DOHH2 (cell line): ENCODE measurements around the gene KLHDC9.

Source experiments
- H3F3A ChIP-seq: fragments of 200-600 bp; sonication (generic), shearing (Covaris generic); 2 replicates; pipeline ENCODE4 v1.6.0; 2016; ENCODE audit warnings: antibody characterized with exemption, mild to moderate bottlenecking; ENCODE audit not compliant: control insufficient read depth, insufficient read depth
- H3K27ac ChIP-seq: fragments of 200-600 bp; sonication (generic); 2 replicates; pipeline ENCODE4 v1.5.1; 2014; ENCODE audit warnings: low read depth, mild to moderate bottlenecking, low read length, moderate library complexity
- H3K27me3 ChIP-seq: fragments of 200-600 bp; sonication (generic); 2 replicates; pipeline ENCODE4 v1.6.1; 2014; ENCODE audit warnings: mild to moderate bottlenecking, low read length, mixed read lengths; ENCODE audit not compliant: control insufficient read depth
- H3K36me3 ChIP-seq: fragments of 200-600 bp; sonication (generic); 2 replicates; pipeline ENCODE4 v1.6.1; 2014; ENCODE audit warnings: mild to moderate bottlenecking, low read length, moderate library complexity, mixed read lengths; ENCODE audit not compliant: control insufficient read depth
- H3K4me1 ChIP-seq: fragments of 200-600 bp; sonication (generic); 2 replicates; pipeline ENCODE4 v1.6.1; 2014; ENCODE audit warnings: mild to moderate bottlenecking, low read length, mixed read lengths; ENCODE audit not compliant: control insufficient read depth
- H3K4me2 ChIP-seq: fragments of 200-600 bp; sonication (generic); 2 replicates; pipeline ENCODE4 v1.6.0; 2014; ENCODE audit warnings: mild to moderate bottlenecking, low read length, moderate library complexity
- H3K4me3 ChIP-seq: fragments of 200-600 bp; sonication (generic); 2 replicates; pipeline ENCODE4 v1.5.1; 2014; ENCODE audit warnings: mild to moderate bottlenecking, low read length, mixed read lengths
- H3K79me2 ChIP-seq: fragments of 200-600 bp; sonication (generic); 2 replicates; pipeline ENCODE4 v1.6.1; 2014; ENCODE audit warnings: mild to moderate bottlenecking, low read length, mixed read lengths; ENCODE audit not compliant: control insufficient read depth
- H3K9me2 ChIP-seq: fragments of 200-600 bp; sonication (generic); replicated peaks from 2 replicates; pipeline ENCODE4 v1.6.1; 2014; ENCODE audit warnings: mild to moderate bottlenecking, low read length, mixed read lengths; ENCODE audit not compliant: control insufficient read depth
- H3K9me3 ChIP-seq: fragments of 200-600 bp; sonication (generic); 2 replicates; pipeline ENCODE4 v1.6.1; 2014; ENCODE audit warnings: antibody characterized with exemption, low read length, mixed read lengths; ENCODE audit not compliant: control insufficient read depth, insufficient read depth
- H4K20me1 ChIP-seq: fragments of 200-600 bp; sonication (generic); 2 replicates; pipeline ENCODE4 v1.6.0; 2014; ENCODE audit warnings: low read depth, mild to moderate bottlenecking, antibody characterized with exemption, low read length, moderate library complexity; ENCODE audit not compliant: control insufficient read depth, insufficient read depth
- EZH2phosphoT487 ChIP-seq: fragments of 200-600 bp; sonication (generic); IDR thresholded peaks from 2 replicates; pipeline ENCODE4 v1.6.1; 2017; ENCODE audit warnings: borderline replicate concordance, mild to moderate bottlenecking, antibody characterized with exemption, low read length, moderate library complexity, mixed read lengths
- TF ChIP-seq, protein P1 (sequence below): fragments of 200-600 bp; sonication (generic); IDR thresholded peaks from one replicate; pipeline ENCODE4 v1.5.1; 2014; ENCODE audit warnings: antibody characterized with exemption, mild to moderate bottlenecking, low read depth, low read length; ENCODE audit not compliant: poor library complexity, severe bottlenecking

KLHDC9 gene

DNA sequence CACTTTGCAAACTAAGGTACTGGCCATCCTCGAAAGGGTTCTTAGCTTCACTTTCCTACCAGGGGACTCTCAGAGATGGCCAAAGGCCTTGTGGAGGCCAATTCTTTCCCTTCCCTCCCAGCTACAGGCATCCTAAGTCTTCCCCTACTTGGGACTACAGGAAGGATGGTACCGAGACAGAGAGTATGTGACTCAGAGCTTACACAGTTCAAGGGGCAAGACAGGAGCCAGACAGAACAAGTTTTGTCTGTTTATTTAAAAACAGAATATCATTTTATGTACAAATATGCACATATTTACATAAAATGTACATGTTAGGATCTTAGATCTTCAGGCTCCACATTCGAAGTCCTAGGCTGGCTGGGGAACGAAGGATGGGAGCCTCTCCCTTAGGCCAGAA, 27.4 kb upstream of the KLHDC9 start:
- TF ChIP-seq, protein P1, sequence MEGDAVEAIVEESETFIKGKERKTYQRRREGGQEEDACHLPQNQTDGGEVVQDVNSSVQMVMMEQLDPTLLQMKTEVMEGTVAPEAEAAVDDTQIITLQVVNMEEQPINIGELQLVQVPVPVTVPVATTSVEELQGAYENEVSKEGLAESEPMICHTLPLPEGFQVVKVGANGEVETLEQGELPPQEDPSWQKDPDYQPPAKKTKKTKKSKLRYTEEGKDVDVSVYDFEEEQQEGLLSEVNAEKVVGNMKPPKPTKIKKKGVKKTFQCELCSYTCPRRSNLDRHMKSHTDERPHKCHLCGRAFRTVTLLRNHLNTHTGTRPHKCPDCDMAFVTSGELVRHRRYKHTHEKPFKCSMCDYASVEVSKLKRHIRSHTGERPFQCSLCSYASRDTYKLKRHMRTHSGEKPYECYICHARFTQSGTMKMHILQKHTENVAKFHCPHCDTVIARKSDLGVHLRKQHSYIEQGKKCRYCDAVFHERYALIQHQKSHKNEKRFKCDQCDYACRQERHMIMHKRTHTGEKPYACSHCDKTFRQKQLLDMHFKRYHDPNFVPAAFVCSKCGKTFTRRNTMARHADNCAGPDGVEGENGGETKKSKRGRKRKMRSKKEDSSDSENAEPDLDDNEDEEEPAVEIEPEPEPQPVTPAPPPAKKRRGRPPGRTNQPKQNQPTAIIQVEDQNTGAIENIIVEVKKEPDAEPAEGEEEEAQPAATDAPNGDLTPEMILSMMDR, result no peak
- no peak for TF ChIP-seq EZH2phosphoT487
- H3K4me2 ChIP-seq, result no peak overlapping the region
- H3K4me3 ChIP-seq, result no peak overlapping the region
- H3K9me3 ChIP-seq, result no peaks in the 10 kb centered on the region
- H3F3A ChIP-seq, result peaks cover 2% of the 10 kb centered on the region; the same call in 1 of the 2 replicates
- H3K27me3 ChIP-seq, result no peaks in the 10 kb centered on the region
- H4K20me1 ChIP-seq, result peaks cover 10% of the 10 kb centered on the region; the same call in 1 of the 2 replicates
- peaks cover 39% of the 10 kb centered on the region for H3K79me2 ChIP-seq
- H3K4me1 ChIP-seq, result peaks cover 38% of the 10 kb centered on the region
- no peak overlapping the region for H3K27ac ChIP-seq
- H3K9me2 ChIP-seq, result no peaks in the 10 kb centered on the region
- H3K36me3 ChIP-seq, result peaks cover 30% of the 10 kb centered on the region

DNA sequence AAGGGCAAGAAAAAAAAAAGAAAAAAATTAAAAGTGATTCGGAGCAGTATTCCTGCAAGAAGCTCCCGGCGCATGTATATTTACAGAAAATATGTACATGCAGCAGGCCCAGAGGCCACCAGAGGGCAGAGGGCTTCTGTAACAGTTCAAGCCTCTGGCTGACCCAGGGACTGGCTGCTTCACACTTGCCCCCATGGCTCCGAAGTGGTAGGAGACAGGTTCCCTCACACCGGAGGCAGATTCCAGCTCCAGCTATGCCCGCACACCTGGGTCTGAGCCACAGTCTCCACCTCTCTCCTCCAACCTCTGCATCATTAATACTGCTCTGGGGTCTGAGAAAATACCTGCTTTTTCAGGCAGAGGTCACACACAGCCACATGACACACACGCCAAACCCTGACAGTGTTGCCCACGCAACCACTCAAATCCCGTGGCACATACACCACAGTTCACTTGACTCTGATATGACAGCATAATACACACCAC, 26.2 kb upstream of the KLHDC9 start:
- H3F3A ChIP-seq, result peaks cover 2% of the 10 kb centered on the region; the same call in 1 of the 2 replicates
- peaks cover 20% of the 10 kb centered on the region for H3K36me3 ChIP-seq
- H3K4me1 ChIP-seq, result peaks cover 34% of the 10 kb centered on the region
- no peak overlapping the region for H3K4me3 ChIP-seq
- no peaks in the 10 kb centered on the region for H3K9me2 ChIP-seq
- peaks cover 28% of the 10 kb centered on the region for H3K79me2 ChIP-seq
- no peak for TF ChIP-seq EZH2phosphoT487
- TF ChIP-seq, protein P1, result peak; percentile 61
- no peaks in the 10 kb centered on the region for H3K27me3 ChIP-seq
- H4K20me1 ChIP-seq, result peaks cover 4% of the 10 kb centered on the region; the same call in 1 of the 2 replicates
- H3K4me2 ChIP-seq, result no peak overlapping the region
- H3K27ac ChIP-seq, result no peak overlapping the region
- H3K9me3 ChIP-seq, result no peaks in the 10 kb centered on the region

DNA sequence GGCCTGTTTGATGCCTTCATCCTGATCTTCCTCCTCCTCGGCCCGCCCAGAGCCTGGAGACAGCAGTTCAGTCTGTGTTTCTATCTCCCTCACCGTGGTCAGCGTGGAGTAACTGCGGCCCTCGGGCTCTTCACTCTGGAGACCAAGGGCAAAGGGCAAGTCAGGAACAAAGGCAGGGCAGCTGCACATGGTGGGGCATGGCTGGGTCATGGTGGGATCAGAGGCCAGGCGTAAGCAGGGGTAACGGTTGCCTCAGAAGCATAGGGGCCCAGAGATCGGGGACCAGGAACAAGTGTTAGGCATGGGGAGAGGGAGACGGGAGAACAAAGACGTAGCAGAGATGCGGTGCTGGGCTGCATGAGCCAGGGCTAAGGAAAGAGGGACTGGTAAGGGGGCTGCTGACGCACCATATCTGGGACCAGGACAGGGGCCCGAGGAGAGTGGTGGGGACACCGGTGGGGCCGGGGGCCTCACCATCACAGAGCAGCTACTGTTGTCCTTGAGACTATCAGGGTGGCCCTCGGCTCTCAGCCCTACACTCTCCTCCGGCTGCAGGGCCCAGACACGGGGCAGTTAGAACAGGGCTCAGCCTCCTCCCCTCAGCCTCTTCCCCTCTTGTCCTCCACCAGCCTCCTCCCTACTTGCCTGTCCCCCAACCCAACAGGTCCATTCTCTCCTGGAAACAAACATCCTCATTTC, 25.3 kb upstream of the KLHDC9 start:
- TF ChIP-seq EZH2phosphoT487, result no peak
- TF ChIP-seq, protein P1, result no peak
- peaks cover 18% of the 10 kb centered on the region for H3K79me2 ChIP-seq
- H3K4me3 ChIP-seq, result no peak overlapping the region
- H3K9me2 ChIP-seq, result no peaks in the 10 kb centered on the region
- H3F3A ChIP-seq, result peaks cover 2% of the 10 kb centered on the region; the same call in 1 of the 2 replicates
- peaks cover 1% of the 10 kb centered on the region; the same call in 1 of the 2 replicates for H4K20me1 ChIP-seq
- peaks cover 24% of the 10 kb centered on the region for H3K4me1 ChIP-seq
- no peaks in the 10 kb centered on the region for H3K27me3 ChIP-seq
- H3K9me3 ChIP-seq, result no peaks in the 10 kb centered on the region
- no peak overlapping the region for H3K27ac ChIP-seq
- H3K36me3 ChIP-seq, result peaks cover 13% of the 10 kb centered on the region
- no peak overlapping the region for H3K4me2 ChIP-seq
